ENCODE results near the gene LRRC3B.

Gene LRRC3B

DNA sequence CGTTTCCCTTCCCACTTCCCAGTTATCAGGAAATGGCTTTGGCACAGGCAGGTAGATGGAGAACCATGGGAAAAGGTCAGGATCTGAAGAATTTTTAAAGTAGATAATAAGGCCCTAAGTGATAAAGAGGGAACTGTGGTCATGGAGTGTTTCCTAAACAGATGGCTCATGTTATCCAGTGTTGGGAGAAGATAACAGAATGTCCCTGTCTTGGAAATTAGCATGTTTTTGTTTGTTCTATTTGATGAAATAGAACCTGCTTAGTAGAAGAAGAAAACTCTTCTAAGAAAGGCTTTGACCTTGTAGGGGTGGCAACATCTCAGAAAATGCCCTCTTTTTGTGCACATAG, 8.8 kb downstream of the LRRC3B start:
- DNase-seq, result no peak

DNA sequence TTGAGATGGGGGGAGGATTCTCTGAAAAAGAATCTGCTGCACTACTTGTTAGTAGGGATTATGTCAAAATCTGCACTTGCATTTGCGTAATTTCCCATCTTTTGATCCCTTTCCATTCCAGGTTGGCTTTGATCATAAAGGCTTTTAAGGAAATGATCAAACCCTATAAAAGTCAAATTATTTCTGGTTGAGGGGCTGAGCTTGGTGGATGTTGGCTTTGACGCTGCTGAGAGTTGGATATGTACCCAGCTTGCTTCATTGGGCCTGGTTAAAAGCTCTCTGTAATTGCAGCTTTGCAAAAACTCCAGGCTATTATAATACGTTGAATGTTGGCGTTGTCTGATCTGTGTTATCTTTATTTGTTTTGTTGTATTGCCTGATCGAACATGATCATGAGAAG, 12.0 kb downstream of the LRRC3B start:
- DNase-seq, result no peak

DNA sequence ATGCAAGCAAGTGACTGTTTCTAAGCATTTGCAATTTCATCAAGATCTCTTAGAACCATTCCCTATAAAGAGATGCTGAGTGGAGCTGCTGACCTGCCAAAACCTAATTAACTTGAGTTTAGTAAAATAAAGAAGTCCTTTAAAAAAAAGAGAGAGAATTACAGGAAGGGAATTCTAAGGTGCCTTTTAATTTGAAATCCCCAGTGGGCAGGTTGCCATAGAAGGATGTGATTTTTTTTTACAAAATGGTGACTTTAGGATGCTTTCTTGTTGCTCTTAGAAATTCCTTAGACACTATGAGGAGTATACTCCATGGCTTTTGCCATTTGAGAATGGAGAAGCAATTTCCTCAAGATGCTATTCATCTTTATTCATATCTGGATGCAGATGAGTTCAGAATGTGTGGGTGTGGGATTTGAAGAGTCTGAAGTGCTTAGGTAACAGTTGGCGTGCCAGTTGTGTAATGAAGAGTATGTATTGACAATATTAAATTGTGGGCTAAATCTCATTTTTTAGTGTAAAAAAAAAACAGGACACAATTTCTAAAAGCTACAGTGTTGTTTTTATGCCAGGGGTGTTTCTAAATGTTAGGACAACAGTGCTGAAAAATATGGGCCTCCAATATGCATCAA, 13.6 kb downstream of the LRRC3B start:
- no peak for DNase-seq

DNA sequence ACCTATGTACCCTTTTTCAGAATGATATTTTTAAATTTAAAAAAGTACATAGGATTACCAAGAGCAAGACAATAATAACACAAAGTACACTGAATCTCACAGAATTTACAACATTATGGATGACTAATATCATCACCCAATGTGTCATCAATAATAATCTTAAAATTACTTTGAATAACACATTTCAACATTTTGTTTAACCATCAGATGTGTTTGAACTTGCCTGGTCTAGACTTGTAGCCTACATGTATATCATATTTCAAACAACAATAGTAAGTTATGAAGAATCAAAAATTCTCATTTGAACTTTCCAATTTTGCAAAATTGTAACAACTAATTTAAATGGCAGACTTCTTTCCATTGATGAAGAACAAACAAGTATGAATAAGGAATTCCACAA, 15.1 kb downstream of the LRRC3B start:
- DNase-seq, result no peak

DNA sequence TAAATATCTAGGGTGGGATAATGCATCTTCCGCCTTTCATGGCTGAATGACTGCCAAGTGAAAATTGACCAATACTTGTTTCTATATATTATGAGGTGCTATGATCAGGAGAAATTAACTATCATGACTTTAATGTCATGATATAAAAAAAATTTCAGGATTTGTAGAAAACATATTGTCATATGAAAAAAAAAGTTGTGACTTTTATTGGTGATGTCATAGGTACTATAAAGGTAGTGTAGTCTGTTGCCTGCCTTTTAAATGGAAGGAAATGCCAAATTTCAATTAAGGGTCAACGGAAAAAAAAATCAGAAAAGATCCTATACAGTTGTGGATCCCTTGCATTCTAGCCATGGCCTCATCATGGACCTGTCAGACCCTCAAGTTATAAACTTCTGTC, 15.5 kb downstream of the LRRC3B start:
- no peak for DNase-seq

DNA sequence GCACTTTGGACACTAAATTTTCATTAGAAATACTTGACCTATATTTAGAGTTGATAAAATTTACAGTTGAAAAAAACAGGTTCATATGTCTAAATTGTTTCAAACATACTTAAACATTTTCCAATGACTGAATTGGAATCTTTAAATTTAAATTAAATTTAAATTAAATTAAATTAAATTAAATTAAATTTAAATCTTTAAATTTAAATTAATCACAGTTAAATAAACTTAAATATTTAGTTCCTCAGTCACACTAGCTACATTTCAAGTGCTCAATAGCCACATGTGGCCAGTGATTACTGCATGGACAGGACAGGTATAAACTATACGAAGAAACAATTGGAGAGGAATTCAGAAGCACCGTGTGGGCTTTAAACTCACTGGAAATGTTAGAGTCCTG, 16.8 kb downstream of the LRRC3B start:
- DNase-seq, result no peak

DNA sequence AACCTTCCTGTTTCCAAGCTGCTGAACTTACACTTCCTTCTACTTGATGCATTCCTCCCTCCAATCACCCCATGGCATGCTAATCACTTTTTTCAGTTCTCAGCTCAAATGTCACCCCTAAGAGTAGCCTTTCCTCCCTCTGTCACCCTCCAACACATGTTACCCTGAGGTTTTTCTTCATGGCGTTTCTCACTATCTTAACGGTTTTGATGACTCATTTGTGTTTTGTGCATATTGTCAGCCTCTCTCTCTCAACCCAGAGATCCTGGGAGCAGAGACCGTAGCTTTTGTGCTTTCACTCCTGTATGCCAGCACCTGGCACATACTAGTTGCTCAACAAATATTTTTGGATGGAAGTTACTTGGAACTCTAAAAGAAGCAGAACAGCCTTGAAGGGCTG, 24.5 kb downstream of the LRRC3B start:
- no peak for DNase-seq

DNA sequence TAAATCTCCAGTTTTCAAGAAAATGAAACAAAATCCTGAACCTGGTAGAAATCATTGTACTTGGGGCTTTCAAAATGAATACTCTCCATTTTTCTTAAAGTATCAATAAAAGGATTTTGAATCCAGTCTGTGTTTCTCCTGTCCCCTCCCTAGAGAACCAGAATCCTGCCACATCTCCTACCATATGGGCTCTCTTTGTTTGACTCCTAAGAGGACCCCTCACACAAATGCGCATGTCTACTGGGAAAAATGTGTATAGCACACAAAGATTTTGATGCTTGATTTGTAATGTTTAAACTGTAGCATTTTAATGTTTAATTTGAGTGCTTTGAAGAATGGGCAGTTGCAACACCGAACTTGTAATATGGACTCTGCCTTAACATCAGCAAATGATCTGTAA, 25.9 kb downstream of the LRRC3B start:
- no peak for DNase-seq

DNA sequence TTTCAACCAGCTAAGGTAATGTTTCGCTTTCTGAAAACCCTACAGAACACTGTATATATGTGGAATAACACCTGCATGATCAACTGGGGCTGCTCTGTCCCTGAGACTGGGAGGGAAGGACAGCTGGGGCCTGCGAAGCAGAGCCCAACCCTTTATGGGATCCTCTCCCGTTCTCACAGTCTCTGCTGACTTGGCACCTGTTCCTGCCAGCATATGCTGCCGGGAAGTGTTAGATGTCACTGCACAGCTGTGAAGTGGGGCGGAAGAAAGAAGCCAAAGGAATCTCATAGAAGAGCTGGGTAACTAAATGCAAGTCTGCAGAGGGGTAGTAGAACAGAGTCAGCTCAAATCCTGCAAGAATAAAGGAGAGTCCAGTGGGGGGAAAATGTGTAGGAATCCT, 29.6 kb downstream of the LRRC3B start:
- DNase-seq, result peak; percentile 44

DNA sequence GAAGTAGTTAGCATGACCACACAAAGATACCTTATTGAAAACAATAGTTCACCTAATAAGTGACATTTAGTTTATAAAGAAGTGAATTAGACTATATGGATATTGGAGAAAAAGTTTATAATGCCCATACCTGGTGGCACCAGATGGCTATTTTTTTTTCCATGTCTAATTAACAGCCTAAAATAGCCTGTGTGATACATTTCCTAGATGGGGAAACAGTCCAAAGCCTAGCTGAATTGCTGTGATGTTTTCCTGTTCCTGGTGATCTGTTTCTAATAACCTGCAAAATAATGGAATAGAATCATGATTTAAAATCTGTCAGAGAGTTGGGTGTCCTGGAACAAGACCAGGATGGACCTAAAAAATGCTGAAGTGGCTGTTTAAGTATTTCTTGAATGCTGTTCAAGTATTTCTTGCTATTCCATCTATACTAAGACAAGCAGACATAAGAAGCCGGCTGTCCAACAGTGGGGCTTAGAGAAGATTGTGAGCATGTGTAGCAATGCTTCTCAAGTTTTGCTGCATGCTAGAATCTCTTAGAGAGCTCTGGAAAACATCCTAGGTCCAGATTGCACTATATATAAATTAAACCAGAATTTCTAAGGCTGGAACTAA, 31.3 kb downstream of the LRRC3B start:
- DNase-seq, result no peak

DNA sequence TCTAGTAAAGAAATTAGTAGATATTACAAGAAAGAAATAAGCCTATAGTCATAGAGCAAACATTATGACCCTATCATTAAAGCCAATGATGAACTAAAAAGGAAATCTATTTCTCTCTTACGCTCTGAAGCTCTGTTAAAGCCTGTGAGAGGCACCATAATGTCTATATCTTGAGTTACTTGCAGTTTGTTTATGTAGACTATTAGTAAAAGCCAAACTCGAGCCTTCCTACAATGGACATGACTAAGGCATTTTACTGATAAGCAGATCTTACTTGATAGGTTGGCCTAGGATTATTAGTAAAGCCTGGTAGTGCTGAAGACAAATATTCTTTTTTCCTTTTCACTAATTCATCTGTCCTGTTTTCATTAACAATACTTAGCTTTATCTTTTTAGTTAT, 32.7 kb downstream of the LRRC3B start:
- no peak for DNase-seq

DNA sequence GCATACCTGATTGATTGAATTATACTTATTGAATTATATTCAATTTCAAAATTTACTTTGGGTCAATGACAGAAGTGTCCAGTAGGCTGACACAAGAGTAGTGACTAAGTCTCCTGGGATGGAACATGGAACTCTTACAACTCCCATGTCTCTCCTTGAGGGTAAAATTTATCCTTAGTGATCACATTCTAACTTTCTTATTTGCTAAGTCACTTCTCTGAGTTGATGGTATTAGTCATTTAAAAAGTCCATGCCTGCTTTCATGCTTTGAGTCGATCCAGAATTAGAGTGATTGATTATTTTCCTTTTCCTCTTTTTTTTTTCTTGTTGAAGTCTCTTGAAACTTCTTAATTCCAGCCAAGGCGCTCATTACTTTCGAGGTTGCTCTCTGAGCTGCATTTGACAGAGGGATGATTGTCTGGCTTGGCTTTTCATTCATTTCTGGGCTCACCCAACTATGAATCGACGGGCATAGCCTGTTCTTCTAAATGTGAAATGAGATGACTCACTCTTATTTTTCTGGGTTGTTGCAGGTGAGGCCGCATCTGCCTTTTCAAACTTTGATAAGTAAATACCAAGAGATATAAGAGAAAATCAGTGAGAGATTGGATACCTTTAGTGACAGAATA, 34.9 kb downstream of the LRRC3B start:
- no peak for DNase-seq

DNA sequence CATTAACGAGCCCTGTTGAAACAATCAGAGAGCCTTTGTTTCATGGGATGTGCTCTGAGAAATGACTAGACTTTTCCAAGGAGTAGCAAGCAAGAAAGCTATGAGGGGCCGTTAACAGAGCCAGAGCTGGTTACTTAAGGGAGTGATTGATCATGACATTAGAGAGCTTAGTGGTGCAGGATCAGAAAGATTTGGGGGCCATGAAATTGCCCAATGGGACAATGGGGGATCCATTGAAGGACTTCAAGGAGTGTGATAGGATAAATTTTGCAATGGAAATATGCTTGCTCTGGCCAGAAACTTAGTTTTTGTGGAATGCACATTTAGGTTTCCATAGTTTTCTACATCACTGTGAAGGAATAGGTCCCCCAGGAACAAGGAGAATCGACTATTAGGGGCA, 45.6 kb downstream of the LRRC3B start:
- no peak for DNase-seq

DNA sequence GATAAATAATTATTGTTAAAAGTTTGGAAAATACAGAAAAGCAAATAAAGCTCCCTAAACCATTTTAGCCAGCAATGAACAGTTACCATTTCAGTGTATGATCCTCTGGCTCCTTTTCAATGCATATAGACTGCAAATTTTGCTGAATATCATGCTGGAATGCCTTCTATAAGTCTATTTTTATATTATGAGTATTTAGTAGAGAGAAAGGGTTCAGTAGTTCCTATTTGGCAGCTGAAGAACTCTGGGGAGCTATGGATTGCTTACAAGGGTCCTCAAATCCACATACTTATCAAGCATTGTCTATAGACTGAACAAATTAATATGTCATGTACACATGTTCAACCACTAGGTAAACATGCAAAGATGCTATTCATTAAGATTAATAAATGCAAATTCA, 46.1 kb downstream of the LRRC3B start:
- DNase-seq, result no peak

DNA sequence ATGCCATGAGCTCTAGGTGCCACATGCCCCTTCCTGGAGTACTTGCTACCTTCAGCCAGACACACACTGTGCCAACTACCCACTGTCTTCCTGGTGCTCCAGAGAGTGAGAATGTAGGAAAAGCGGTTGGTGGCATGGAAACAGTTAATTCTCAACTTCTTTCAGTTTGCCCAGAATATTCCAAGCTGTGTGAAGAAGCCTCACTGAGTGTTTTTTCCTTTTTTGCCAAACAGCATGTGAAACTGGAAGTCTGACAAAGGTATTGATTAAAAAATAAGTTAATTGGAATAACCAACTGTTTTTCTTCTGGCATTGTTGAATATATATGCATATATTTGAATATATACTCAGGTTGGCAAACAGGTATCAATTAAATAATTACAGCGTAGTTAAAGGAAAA, 52.8 kb downstream of the LRRC3B start:
- no peak for DNase-seq

DNA sequence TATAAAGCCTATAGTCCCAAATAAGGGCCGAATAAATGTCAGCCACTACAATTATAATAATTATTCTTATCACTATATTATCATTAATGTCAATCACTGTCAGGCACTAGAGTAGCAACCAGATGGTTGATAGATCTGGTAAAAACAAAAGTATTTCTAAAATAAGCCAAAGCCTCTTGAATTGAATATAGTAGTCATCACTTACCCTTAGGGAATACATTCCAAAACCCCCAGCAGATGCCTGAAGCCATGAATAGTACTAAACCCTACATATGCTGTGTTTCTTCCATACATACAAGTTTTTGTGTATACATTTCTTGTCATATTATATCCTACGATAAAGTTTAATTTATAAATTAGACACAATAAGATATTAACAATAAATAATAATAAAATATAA, 59.1 kb downstream of the LRRC3B start:
- DNase-seq, result no peak

DNA sequence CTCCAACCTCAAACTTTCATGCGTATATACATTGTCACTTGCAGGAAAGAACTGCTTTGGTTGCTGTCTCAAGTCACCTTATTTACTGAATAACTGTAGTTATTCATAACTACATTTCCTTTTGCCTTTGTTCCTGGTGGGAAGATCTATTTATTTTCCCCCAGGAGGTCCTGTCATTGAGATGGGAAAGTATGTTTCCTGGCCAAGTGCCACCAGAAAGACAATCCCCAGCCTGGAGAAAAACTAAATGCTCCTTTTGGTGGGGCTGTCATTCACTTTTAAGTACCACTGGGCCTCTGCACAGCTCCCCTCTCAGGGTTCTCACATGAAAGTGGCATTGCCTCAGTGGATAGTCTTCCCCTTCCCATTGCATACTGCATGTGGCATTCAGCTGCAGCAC, 59.8 kb downstream of the LRRC3B start:
- DNase-seq, result no peak

DNA sequence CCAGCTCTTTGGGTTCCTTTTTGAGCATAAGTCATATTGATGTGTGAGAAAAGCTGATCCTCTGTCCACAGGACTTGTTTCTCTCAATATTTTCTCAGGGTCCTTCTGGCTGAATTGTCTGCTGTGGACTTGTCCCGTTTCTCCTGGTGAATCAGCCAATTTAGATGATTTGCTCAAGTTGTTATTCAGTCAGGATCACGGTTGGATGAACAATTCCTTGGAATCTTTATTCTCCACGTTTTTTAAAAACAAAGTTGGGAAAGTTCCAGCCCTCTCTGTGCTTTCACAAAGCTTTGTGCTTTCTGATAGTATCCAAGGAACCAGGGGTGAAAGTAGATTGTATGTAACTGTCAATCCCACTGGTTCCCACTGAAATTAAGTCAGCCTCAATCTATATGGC, 61.3 kb downstream of the LRRC3B start:
- DNase-seq, result no peak

DNA sequence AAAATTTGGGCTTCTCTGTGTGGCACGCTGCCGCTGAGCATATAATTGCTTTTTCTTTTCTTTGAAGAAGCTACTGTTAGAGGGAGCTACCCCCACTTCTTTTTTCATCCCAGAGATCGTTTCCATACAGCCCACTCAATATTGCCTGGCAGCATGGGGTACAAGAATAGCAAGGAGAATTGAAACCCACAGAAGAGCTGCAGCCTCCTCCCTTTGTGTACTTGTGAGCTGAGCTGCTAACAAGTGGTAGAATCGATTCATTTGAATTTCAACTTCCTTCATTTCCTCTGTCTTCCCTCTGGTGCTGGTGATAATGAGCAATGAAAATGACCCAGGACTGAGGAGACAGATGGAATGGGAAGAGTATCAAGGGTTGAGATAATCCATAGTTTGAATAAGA, 64.9 kb downstream of the LRRC3B start:
- DNase-seq, result no peak

DNA sequence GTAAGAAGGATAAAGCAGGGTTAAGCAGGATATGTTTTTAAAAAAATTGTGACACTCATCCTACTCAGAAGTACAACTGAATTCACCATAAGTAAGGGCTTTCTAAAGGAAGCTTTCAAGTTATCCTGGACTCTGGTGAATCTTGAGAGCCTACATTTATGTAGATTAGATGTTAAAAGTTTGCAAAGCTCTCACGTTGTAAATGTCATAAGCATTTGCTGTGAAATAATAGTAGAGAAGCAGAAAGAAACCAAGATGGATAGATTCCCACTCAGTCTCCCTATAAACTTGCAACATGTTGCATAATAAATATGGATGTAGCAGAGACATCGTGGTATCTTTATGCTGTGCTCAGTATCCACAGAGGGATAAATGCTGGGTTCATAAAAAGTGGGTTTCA, 77.0 kb downstream of the LRRC3B start:
- DNase-seq, result no peak

DNA sequence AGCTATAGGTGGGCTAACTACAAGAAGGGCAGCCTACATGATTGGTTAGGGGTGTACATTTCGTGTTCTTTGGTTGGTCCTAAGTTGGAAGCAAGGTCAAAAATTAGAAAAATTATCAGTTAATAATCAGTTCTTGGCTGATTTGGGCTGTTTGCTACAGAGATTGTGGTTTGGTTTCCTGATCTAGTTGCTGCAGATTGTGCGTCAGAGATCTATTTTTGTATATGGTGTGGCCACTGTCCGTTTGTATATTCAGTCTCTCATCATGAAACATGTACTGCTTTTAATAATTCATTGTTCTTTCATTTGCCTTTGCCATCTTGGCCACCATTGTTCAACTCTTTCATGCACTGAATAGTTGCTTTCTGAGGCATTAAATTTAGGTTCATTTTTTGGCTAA, 80.9 kb downstream of the LRRC3B start:
- DNase-seq, result no peak

DNA sequence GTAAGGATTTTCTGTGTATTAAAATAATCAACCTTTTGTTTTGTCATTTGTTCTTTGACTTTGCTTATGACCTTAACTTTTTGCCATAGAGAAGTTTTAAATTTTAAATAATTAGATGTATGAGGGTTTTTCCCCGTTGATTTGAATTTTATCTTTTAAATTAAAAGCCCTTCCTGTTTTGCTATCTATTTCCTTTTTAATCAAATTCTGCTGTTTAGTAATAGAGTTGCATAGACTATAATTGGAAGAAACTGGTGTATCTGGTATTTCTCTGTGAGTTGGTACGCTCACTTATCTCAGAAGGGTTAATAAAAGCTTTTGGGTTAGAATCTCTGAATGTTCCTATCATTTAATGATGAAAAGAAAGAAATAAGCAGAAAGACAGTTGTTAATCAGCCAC, 82.2 kb downstream of the LRRC3B start:
- DNase-seq, result no peak

DNA sequence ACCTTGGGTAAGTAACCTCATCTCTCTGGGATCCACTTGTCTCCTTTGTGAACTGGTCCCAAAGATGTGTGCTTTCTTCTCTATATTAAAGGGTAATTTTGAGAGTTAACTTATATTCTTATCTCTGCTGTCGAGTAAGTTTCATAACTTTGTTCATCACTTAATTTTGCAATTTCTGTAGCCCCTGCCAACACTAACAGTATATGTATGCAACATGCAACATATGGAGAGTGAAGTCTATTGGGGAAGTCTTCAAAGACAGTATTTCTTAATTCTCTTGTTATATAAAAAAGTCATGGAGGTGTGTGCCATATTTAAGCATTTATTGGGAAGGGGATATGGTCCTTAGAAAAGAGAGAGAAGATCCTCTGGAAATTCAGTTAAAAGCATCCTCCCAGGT, 85.9 kb downstream of the LRRC3B start:
- DNase-seq, result no peak

DNA sequence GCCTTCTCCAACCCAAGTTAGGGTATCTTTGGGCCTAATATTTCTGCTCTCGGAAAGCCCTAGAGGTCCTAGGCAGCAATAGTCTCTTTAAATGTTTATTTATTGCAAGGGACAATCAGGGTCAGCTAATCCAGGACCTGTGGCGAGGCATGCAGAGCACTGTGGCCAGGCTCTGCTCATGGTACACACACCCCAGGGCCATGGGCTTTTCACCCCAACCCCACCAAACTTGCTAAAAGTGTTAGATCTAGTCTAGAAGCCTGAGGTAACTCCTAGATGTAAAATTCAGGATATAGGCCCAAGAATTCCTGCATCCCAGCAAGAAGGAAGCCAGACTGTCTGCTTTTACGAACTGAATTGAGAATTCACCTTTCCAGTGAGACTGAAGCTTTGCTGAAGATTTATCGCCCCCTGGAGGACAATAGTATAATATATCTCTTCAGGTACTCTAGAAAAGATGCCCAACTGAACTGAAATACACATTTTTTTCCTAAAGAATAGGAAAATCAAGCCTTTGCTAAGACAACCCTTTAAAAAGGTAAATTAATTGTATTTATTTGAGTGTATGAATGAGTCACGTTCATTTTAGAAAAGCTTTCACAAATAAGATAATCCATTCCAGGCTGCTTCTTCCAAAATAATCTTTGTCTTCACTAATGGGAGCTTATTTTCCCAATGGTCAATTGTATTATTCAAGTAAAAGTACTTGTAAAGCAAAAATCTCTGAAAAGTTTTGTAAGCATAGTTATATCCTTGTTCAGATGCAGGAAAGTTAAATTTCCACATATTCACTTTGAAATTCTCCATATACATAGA, 89.8 kb downstream of the LRRC3B start:
- peak; percentile 66 for DNase-seq

Data from retina (tissue), 1 donor.